ENCODE data around the gene RBM15B.

Gene RBM15B

DNA sequence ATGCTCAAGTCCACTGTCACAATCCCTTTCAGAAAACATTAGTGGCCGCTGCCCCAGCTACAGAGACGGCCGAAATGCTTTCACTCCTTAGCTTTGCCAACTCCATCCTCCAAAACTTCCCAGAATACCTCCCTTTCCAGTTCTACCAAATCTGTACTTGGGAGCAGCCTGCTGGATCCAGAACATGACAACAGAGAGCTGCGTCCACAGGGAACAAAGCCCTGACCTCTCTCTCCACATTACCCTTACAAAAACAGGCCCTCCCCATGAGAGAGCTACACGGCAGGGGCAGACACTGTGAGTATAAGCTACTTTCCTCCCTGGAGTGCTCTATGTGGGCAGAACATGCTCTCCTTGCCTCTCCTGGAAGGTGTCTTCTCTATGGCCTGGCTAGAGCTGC is 6.3 kb downstream of the RBM15B start:
- DNase-seq (ENCODE audit: low read depth): no peak

DNA sequence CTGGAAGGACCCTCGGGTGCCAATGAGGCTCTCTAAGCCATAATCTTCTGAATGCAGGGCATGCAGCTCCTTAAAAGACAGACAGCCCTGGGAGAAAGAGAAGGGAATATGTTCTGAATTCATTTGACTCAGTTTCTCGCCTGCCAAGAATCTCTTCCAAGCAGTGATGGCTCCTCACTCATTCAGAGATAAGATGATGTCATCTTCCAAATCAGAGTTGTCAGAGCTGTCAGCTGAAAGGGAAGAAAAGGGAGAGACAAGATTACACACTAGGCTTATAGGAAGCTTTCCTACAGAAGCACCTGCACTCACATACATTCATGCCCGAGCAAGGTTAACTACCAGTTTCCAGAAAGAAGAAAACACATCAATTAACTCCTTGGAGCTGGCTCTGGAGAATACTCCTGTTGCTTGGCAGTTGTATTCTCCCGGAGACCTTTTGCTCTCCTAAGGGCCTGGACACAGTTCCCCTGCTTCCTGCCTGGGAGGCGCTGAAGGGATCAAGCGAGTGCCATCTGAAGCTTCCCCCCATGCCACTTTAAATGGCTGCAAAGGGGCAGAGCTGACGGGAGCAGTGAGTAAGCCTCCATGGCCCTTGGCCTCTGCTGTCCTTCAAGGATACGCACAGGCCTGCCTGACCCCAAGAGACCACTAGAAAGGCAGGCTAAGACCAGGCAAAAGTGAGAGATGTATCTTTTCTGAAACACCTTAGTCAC is 7.7 kb downstream of the RBM15B start:
- no peak overlapping the region for H3K4me3 ChIP-seq (replicated peaks; ENCODE audit: low read depth, low read length)
- TF ChIP-seq, protein P1, sequence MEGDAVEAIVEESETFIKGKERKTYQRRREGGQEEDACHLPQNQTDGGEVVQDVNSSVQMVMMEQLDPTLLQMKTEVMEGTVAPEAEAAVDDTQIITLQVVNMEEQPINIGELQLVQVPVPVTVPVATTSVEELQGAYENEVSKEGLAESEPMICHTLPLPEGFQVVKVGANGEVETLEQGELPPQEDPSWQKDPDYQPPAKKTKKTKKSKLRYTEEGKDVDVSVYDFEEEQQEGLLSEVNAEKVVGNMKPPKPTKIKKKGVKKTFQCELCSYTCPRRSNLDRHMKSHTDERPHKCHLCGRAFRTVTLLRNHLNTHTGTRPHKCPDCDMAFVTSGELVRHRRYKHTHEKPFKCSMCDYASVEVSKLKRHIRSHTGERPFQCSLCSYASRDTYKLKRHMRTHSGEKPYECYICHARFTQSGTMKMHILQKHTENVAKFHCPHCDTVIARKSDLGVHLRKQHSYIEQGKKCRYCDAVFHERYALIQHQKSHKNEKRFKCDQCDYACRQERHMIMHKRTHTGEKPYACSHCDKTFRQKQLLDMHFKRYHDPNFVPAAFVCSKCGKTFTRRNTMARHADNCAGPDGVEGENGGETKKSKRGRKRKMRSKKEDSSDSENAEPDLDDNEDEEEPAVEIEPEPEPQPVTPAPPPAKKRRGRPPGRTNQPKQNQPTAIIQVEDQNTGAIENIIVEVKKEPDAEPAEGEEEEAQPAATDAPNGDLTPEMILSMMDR (IDR thresholded peaks at IDR 0.05; ENCODE audit: low read length, missing control alignments): no peak
- DNase-seq (ENCODE audit: low read depth): no peak

More for the DNA sequence above, 6.3 kb downstream of the RBM15B start:
- no peak overlapping the region for H3K4me3 ChIP-seq (replicated peaks; ENCODE audit: low read depth, low read length)
- TF ChIP-seq, protein P1 (IDR thresholded peaks at IDR 0.05; ENCODE audit: low read length, missing control alignments): no peak

DNA sequence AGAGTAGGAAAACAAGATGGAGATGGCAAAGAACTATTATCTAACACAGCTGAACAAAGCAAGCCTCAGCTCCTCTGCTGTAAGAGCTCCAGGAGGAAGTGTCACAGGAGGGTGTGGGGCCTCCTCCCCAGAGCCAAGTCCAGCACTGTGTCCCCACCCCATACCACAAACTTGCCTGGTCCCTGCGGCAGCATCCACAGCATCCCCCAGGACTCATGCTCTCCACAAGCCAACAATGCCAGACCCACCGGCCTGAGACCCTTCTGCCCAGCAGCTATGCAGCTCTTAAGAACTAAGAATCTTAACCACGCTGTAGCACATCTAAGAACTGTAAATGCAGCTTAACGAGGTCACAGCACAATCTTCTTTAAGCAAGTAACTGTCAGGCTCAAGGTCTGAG is 9.1 kb downstream of the RBM15B start:
- H3K4me3 ChIP-seq (replicated peaks; ENCODE audit: low read depth, low read length): no peak overlapping the region
- TF ChIP-seq, protein P1 (IDR thresholded peaks at IDR 0.05; ENCODE audit: low read length, missing control alignments): no peak
- no peak for DNase-seq (ENCODE audit: low read depth)

DNA sequence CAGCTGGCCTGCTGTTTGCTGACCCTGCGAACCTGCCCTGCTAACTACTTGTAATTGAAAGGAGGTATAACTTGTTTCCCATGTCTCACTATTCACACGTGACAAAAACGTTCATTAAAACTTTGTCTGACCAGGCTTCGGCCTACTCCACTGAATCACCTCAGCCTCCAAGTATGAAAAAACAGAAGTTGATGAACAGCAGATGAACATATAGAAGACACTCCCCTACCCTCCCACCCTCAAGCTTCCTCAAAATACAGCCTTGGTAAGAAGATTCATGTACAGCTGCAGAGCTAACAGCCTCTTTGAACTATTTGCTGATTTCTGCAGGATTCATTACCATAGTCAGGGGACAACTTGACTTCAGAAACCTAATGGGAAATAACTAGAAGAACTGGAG is 10.7 kb downstream of the RBM15B start:
- no peak for DNase-seq (ENCODE audit: low read depth)
- TF ChIP-seq, protein P1 (IDR thresholded peaks at IDR 0.05; ENCODE audit: low read length, missing control alignments): no peak
- no peak overlapping the region for H3K4me3 ChIP-seq (replicated peaks; ENCODE audit: low read depth, low read length)

DNA sequence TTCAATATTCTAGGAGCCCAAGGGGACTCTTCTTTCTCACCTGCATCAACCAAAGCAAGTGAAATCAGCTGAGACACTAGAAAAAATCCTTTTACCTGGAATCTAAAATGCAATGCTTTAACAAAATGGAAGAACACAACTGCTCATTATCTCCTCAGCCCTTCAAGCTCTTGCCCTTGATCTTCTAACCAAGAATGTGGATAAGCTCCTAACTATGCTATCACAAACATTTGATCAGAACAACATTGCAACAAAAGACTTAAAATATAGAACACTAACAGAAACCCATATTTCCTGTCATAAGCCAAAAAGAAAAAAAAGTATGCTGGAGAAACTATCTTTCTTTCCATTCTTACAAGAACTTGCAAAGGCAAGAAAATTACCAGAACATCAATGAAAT is 12.6 kb downstream of the RBM15B start:
- DNase-seq (ENCODE audit: low read depth): no peak
- TF ChIP-seq, protein P1 (IDR thresholded peaks at IDR 0.05; ENCODE audit: low read length, missing control alignments): no peak
- no peak overlapping the region for H3K4me3 ChIP-seq (replicated peaks; ENCODE audit: low read depth, low read length)

DNA sequence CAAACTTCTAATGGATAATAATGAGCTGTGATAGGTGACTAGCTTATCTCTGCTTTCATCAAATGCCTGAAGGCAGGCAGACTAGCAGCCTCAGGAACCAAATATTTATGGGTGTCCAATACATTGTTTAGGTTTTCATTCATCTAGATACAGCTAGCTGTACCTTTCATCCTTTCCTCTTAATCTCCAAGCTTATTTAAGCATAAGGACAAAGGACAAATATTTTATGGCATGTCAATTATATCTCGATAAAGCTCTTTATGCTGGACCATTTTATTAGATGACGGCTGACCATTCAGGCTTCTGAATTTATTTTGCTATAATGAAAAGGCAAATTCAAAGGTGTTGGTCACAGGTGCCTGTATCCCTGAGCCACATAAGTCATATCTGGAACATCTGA is 16.9 kb downstream of the RBM15B start:
- TF ChIP-seq, protein P1 (IDR thresholded peaks at IDR 0.05; ENCODE audit: low read length, missing control alignments): no peak
- no peak overlapping the region for H3K4me3 ChIP-seq (replicated peaks; ENCODE audit: low read depth, low read length)

DNA sequence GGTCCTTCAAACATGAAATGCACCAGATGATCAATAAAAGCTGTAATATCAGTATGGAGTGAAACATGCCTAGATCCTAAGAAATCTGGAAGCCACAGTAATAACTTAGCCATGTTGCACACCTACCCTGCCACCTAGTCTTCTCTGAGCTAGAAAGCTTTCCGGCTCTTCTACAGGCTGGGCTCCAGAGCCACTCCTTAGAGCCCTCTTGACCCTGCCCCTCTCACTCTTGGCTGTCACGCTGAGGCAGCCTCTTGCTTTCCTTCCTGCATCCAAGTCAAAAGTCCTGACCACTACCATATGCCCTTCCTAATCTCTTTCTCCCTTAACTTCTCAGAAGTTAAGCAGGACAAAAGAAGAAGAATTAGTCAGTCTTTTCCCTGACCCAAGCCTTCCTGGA is 17.7 kb downstream of the RBM15B start:
- DNase-seq (ENCODE audit: low read depth): no peak
- TF ChIP-seq, protein P1 (IDR thresholded peaks at IDR 0.05; ENCODE audit: low read length, missing control alignments): no peak
- no peak overlapping the region for H3K4me3 ChIP-seq (replicated peaks; ENCODE audit: low read depth, low read length)

More for the DNA sequence above, 16.9 kb downstream of the RBM15B start:
- DNase-seq (ENCODE audit: low read depth): no peak
